Measurements from ENCODE around the gene YTHDF2.

DNA sequence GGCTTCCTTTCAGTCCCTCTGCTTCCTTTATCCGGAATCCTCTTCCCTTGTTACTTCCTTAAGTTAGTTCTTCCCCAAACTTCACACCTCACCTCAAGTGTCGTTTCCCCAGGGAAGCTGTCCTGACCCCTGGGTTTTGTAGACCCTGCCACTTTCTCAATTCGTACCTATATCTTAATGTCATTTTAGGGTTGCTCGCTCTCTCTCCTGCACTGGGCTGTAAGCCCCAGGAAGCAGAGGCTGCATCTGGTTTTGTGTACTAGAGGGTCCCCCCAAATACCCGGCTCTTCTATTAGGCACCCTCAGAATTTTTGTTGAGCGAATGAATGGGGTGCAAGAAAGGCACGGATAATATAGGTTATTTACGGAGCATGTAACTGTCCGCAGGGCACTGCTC is 74.6 kb downstream of the YTHDF2 start:
- TF ChIP-seq POLR2A (IDR thresholded peaks at IDR 0.05; ENCODE audit: borderline replicate concordance, extremely low read depth, insufficient read depth, insufficient read length) (no peak), EZH2 (IDR thresholded peaks at IDR 0.05) (no peak), ZFX (IDR thresholded peaks at IDR 0.05) (no peak), SIN3A (IDR thresholded peaks at IDR 0.05; ENCODE audit: low read depth) (no peak)
- TF ChIP-seq, protein P1, sequence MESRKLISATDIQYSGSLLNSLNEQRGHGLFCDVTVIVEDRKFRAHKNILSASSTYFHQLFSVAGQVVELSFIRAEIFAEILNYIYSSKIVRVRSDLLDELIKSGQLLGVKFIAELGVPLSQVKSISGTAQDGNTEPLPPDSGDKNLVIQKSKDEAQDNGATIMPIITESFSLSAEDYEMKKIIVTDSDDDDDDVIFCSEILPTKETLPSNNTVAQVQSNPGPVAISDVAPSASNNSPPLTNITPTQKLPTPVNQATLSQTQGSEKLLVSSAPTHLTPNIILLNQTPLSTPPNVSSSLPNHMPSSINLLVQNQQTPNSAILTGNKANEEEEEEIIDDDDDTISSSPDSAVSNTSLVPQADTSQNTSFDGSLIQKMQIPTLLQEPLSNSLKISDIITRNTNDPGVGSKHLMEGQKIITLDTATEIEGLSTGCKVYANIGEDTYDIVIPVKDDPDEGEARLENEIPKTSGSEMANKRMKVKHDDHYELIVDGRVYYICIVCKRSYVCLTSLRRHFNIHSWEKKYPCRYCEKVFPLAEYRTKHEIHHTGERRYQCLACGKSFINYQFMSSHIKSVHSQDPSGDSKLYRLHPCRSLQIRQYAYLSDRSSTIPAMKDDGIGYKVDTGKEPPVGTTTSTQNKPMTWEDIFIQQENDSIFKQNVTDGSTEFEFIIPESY (IDR thresholded peaks at IDR 0.05; ENCODE audit: extremely low read depth, insufficient replicate concordance, low read length), result no peak
- TF ChIP-seq, protein P2, sequence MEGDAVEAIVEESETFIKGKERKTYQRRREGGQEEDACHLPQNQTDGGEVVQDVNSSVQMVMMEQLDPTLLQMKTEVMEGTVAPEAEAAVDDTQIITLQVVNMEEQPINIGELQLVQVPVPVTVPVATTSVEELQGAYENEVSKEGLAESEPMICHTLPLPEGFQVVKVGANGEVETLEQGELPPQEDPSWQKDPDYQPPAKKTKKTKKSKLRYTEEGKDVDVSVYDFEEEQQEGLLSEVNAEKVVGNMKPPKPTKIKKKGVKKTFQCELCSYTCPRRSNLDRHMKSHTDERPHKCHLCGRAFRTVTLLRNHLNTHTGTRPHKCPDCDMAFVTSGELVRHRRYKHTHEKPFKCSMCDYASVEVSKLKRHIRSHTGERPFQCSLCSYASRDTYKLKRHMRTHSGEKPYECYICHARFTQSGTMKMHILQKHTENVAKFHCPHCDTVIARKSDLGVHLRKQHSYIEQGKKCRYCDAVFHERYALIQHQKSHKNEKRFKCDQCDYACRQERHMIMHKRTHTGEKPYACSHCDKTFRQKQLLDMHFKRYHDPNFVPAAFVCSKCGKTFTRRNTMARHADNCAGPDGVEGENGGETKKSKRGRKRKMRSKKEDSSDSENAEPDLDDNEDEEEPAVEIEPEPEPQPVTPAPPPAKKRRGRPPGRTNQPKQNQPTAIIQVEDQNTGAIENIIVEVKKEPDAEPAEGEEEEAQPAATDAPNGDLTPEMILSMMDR (IDR thresholded peaks at IDR 0.05 in 2 of 3, conservative IDR thresholded peaks at IDR 0.05 in 1 of 3; ENCODE audit: borderline replicate concordance in 1 of 3, insufficient read depth in 1 of 3, low read depth in 2 of 3, low read length in 2 of 3), result no peak
- TF ChIP-seq, protein P3, sequence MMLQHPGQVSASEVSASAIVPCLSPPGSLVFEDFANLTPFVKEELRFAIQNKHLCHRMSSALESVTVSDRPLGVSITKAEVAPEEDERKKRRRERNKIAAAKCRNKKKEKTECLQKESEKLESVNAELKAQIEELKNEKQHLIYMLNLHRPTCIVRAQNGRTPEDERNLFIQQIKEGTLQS (IDR thresholded peaks at IDR 0.05), result no peak
- TF ChIP-seq, protein P4, sequence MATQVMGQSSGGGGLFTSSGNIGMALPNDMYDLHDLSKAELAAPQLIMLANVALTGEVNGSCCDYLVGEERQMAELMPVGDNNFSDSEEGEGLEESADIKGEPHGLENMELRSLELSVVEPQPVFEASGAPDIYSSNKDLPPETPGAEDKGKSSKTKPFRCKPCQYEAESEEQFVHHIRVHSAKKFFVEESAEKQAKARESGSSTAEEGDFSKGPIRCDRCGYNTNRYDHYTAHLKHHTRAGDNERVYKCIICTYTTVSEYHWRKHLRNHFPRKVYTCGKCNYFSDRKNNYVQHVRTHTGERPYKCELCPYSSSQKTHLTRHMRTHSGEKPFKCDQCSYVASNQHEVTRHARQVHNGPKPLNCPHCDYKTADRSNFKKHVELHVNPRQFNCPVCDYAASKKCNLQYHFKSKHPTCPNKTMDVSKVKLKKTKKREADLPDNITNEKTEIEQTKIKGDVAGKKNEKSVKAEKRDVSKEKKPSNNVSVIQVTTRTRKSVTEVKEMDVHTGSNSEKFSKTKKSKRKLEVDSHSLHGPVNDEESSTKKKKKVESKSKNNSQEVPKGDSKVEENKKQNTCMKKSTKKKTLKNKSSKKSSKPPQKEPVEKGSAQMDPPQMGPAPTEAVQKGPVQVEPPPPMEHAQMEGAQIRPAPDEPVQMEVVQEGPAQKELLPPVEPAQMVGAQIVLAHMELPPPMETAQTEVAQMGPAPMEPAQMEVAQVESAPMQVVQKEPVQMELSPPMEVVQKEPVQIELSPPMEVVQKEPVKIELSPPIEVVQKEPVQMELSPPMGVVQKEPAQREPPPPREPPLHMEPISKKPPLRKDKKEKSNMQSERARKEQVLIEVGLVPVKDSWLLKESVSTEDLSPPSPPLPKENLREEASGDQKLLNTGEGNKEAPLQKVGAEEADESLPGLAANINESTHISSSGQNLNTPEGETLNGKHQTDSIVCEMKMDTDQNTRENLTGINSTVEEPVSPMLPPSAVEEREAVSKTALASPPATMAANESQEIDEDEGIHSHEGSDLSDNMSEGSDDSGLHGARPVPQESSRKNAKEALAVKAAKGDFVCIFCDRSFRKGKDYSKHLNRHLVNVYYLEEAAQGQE (IDR thresholded peaks at IDR 0.05; ENCODE audit: low read depth), result no peak
